Naive B cell (primary cell): ENCODE results near the gene ZSCAN21. TPM values are rescaled to one million over a fixed set of nuclear protein-coding genes. Genes with fewer than 3 reads are reported as not detected.
A peak's percentile ranks its signal among the peaks of the same experiment; 100 is the strongest.

Experiments used
- ATAC-seq, 2 donors: fragments of 150-1000 bp; cut with Tn5 transposase; 2 replicates each; pipeline ENCODE4 v1.10.0; 2021; ENCODE audit warnings: low read depth in 2 of 2, mild to moderate bottlenecking in 2 of 2, moderate library complexity in 2 of 2
- DNase-seq: peaks from one replicate; pipeline ENCODE4 v3.0.0; 2022
- H3K27ac Mint-ChIP-seq, 6 donors: one replicate each; pipeline ENCODE4 v1.8.0; 2020 to 2022; ENCODE audit warnings: mild to moderate bottlenecking in 6 of 6, mixed read lengths in 6 of 6, moderate library complexity in 5 of 6, inconsistent platforms in 2 of 6
- H3K27me3 Mint-ChIP-seq, 3 donors: one replicate each; pipeline ENCODE4 v1.8.0; 2021 to 2022; ENCODE audit warnings: mixed read lengths in 3 of 3, mild to moderate bottlenecking in 1 of 3
- H3K36me3 Mint-ChIP-seq, 2 donors: one replicate each; pipeline ENCODE4 v1.8.0; 2020 to 2022; ENCODE audit warnings: mixed read lengths in 2 of 2, inconsistent platforms in 1 of 2, mild to moderate bottlenecking in 1 of 2
- H3K4me1 Mint-ChIP-seq, 3 donors: one replicate each; pipeline ENCODE4 v1.8.0; 2020 to 2022; ENCODE audit warnings: mixed read lengths in 3 of 3, inconsistent platforms in 1 of 3, mild to moderate bottlenecking in 1 of 3, moderate library complexity in 1 of 3
- H3K4me3 Mint-ChIP-seq, 8 donors: one replicate each; pipeline ENCODE4 v1.8.0; 2020 to 2022; ENCODE audit warnings: mild to moderate bottlenecking in 8 of 8, mixed read lengths in 8 of 8, moderate library complexity in 8 of 8, inconsistent platforms in 2 of 8
- H3K9me3 Mint-ChIP-seq, 7 donors: one replicate each; pipeline ENCODE4 v1.8.0; 2020 to 2022; ENCODE audit warnings: mixed read lengths in 7 of 7, mild to moderate bottlenecking in 5 of 7, inconsistent platforms in 2 of 7, moderate library complexity in 1 of 7
- polyA plus RNA-seq, 6 donors: library from polyadenylated mRNA; unstranded; fragments of 300-500 nt; fragmentation: Illumina TruSeq; gene quantifications; one replicate each; pipeline ENCODE4 v1.2.3, GENCODE V29; 2021; ENCODE audit warnings: low read depth in 6 of 6

ZSCAN21 gene
- polyA plus RNA-seq, 6 donors from 2014 or later = 4.7 to 9.8 (median 5.7) TPM

- H3K4me3 Mint-ChIP-seq = peak overlapping the region; percentile 87 to 94 (median 90)
- peaks cover 12 to 33% (median 22%) of the 10 kb centered on the region in 3 donors for H3K4me1 Mint-ChIP-seq
- H3K9me3 Mint-ChIP-seq = peaks cover 0 to 3% (median 0%) of the 10 kb centered on the region in 7 donors
- peaks cover 11 to 12% of the 10 kb centered on the region in 2 donors for H3K36me3 Mint-ChIP-seq
- H3K27me3 Mint-ChIP-seq = no peaks in the 10 kb centered on the region
- H3K27ac Mint-ChIP-seq = peak overlapping the region; percentile 30 to 98 (median 94)
- DNase-seq (no peak), ATAC-seq (peak; percentile 23 to 28)
Measured at GRCh38 chr7:100088095-100088620, 38.6 kb downstream of the ZSCAN21 start.

GRCh38 chr7:100088621-100089457 lies 39.3 kb downstream of the ZSCAN21 start, which contains the start of gene COPS6:
TSS of gene COPS6 (plus strand) at chr7:100088969. CDS start at chr7:100088991, 22 bp downstream.
- DNase-seq (peak; percentile 85), ATAC-seq (peak; percentile 83 to 88)
- H3K4me1 Mint-ChIP-seq = peaks cover 12 to 31% (median 15%) of the 10 kb centered on the region in 3 donors
- H3K4me3 Mint-ChIP-seq = peak within 1 kb of the TSS; percentile 87 to 94 (median 90)
- no peaks in the 10 kb centered on the region for H3K27me3 Mint-ChIP-seq
- H3K27ac Mint-ChIP-seq = peak within 1 kb of the TSS; percentile 51 to 98 (median 94)
- H3K9me3 Mint-ChIP-seq = peaks cover 0 to 3% (median 0%) of the 10 kb centered on the region in 7 donors
- peaks cover 11 to 17% of the 10 kb centered on the region in 2 donors for H3K36me3 Mint-ChIP-seq

- peaks cover 0 to 3% (median 0%) of the 10 kb centered on the region in 7 donors for H3K9me3 Mint-ChIP-seq
- H3K27me3 Mint-ChIP-seq = no peaks in the 10 kb centered on the region
- peaks cover 12 to 31% (median 15%) of the 10 kb centered on the region in 3 donors for H3K4me1 Mint-ChIP-seq
- peaks cover 11 to 19% of the 10 kb centered on the region in 2 donors for H3K36me3 Mint-ChIP-seq
- peak overlapping the region; percentile 49 to 95 (median 89) for H3K27ac Mint-ChIP-seq
- no peak for DNase-seq
- peak overlapping the region; percentile 87 to 94 (median 90) for H3K4me3 Mint-ChIP-seq
- no peak for ATAC-seq
Measured at GRCh38 chr7:100089458-100090196, 40.1 kb downstream of the ZSCAN21 start.

GRCh38 chr7:100090527-100091410 lies 41.2 kb downstream of the ZSCAN21 start:
- peaks cover 0 to 3% (median 0%) of the 10 kb centered on the region in 7 donors for H3K9me3 Mint-ChIP-seq
- H3K27me3 Mint-ChIP-seq = no peaks in the 10 kb centered on the region
- H3K4me3 Mint-ChIP-seq = peak overlapping the region in 6 of 8 donors; percentile 57 to 90 (median 88)
- DNase-seq (no peak), ATAC-seq (no peak)
- peak overlapping the region in 3 of 6 donors; percentile 42 to 93 (median 43) for H3K27ac Mint-ChIP-seq
- peaks cover 11 to 21% of the 10 kb centered on the region in 2 donors for H3K36me3 Mint-ChIP-seq
- H3K4me1 Mint-ChIP-seq = peaks cover 12 to 39% (median 17%) of the 10 kb centered on the region in 3 donors

- DNase-seq = no peak
- H3K27me3 Mint-ChIP-seq = no peaks in the 10 kb centered on the region
- H3K4me1 Mint-ChIP-seq = peaks cover 16 to 39% (median 24%) of the 10 kb centered on the region in 3 donors
- H3K9me3 Mint-ChIP-seq = peaks cover 0 to 3% (median 0%) of the 10 kb centered on the region in 7 donors
- ATAC-seq = no peak
- H3K27ac Mint-ChIP-seq = peak overlapping the region in 3 of 6 donors; percentile 12 to 59 (median 42)
- H3K36me3 Mint-ChIP-seq = peaks cover 11 to 26% of the 10 kb centered on the region in 2 donors
- H3K4me3 Mint-ChIP-seq = peak overlapping the region in 5 of 8 donors; percentile 30 to 87 (median 44)
Measured at GRCh38 chr7:100091411-100092181, 42.0 kb downstream of the ZSCAN21 start.

GRCh38 chr7:100093054-100093453 lies 43.5 kb downstream of the ZSCAN21 start:
- no peak for DNase-seq
- Mint-ChIP-seq H3K4me3 (peak overlapping the region in 1 of 8 donors; percentile 87), H3K4me1 (peaks cover 22 to 37% (median 32%) of the 10 kb centered on the region in 3 donors), H3K9me3 (peaks cover 0 to 3% (median 0%) of the 10 kb centered on the region in 7 donors), H3K27me3 (no peaks in the 10 kb centered on the region), H3K36me3 (peaks cover 20 to 35% of the 10 kb centered on the region in 2 donors), H3K27ac (peak overlapping the region in 2 of 6 donors; percentile 49 to 70)
- ATAC-seq = no peak

GRCh38 chr7:100093498-100093897 lies 43.9 kb downstream of the ZSCAN21 start:
- no peak for DNase-seq
- peak overlapping the region in 1 of 8 donors; percentile 75 for H3K4me3 Mint-ChIP-seq
- H3K27me3 Mint-ChIP-seq = no peaks in the 10 kb centered on the region
- H3K4me1 Mint-ChIP-seq = peaks cover 26 to 36% (median 33%) of the 10 kb centered on the region in 3 donors
- ATAC-seq = no peak
- H3K27ac Mint-ChIP-seq = peak overlapping the region in 1 of 6 donors; percentile 70
- H3K36me3 Mint-ChIP-seq = peaks cover 24 to 39% of the 10 kb centered on the region in 2 donors
- peaks cover 0 to under 1% (median 0%) of the 10 kb centered on the region in 7 donors for H3K9me3 Mint-ChIP-seq

GRCh38 chr7:100093925-100094486 lies 44.4 kb downstream of the ZSCAN21 start:
- Mint-ChIP-seq H3K4me3 (peak overlapping the region in 1 of 8 donors; percentile 75), H3K27me3 (no peaks in the 10 kb centered on the region), H3K4me1 (peaks cover 31 to 40% (median 38%) of the 10 kb centered on the region in 3 donors), H3K36me3 (peaks cover 27 to 44% of the 10 kb centered on the region in 2 donors), H3K27ac (peak overlapping the region in 1 of 6 donors; percentile 70), H3K9me3 (no peaks in the 10 kb centered on the region)
- no peak for ATAC-seq
- DNase-seq = no peak

- ATAC-seq = no peak
- Mint-ChIP-seq H3K27ac (peak overlapping the region in 1 of 6 donors; percentile 89), H3K36me3 (peaks cover 27 to 52% of the 10 kb centered on the region in 2 donors), H3K9me3 (no peaks in the 10 kb centered on the region), H3K4me3 (peak overlapping the region in 1 of 8 donors; percentile 75), H3K4me1 (peaks cover 35 to 41% (median 40%) of the 10 kb centered on the region in 3 donors), H3K27me3 (no peaks in the 10 kb centered on the region)
- DNase-seq = no peak
Measured at GRCh38 chr7:100095289-100095688, 45.7 kb downstream of the ZSCAN21 start.

GRCh38 chr7:100095704-100096103 lies 46.1 kb downstream of the ZSCAN21 start:
- Mint-ChIP-seq H3K4me1 (peaks cover 35 to 43% (median 38%) of the 10 kb centered on the region in 3 donors), H3K9me3 (no peaks in the 10 kb centered on the region), H3K27ac (peak overlapping the region in 1 of 6 donors; percentile 89), H3K27me3 (no peaks in the 10 kb centered on the region), H3K4me3 (peak overlapping the region in 2 of 8 donors; percentile 66 to 75), H3K36me3 (peaks cover 27 to 52% of the 10 kb centered on the region in 2 donors)
- DNase-seq (no peak), ATAC-seq (no peak)

GRCh38 chr7:100098913-100099312 lies 49.3 kb downstream of the ZSCAN21 start:
- Mint-ChIP-seq H3K4me3 (peak overlapping the region; percentile 60 to 97 (median 90)), H3K9me3 (no peaks in the 10 kb centered on the region), H3K4me1 (peaks cover 44 to 66% (median 49%) of the 10 kb centered on the region in 3 donors), H3K36me3 (peaks cover 16 to 34% of the 10 kb centered on the region in 2 donors), H3K27me3 (no peaks in the 10 kb centered on the region), H3K27ac (peak overlapping the region in 5 of 6 donors; percentile 35 to 98 (median 79))
- DNase-seq (no peak), ATAC-seq (no peak)
